GM12878 (cell line): ENCODE results near the gene GALC.

ENCODE experiments used
- E2F8 ChIP-seq: fragments of 450-650 bp; IDR thresholded peaks from 2 replicates; pipeline ENCODE4 v1.6.1; 2018; ENCODE audit warnings: mild to moderate bottlenecking, low read depth, moderate library complexity; ENCODE audit not compliant: partially characterized antibody
- HDAC2 ChIP-seq: fragments of 200-600 bp; sonication (generic); IDR thresholded peaks from 2 replicates; pipeline ENCODE4 v1.6.1; 2017
- HDAC6 ChIP-seq: fragments of 200-600 bp; sonication (generic); IDR thresholded peaks from one replicate; pipeline ENCODE4 v1.8.0; 2017; ENCODE audit warnings: antibody characterized with exemption; ENCODE audit not compliant: unreplicated experiment
- NR2C2 ChIP-seq: IDR thresholded peaks from 2 replicates; pipeline ENCODE4 v1.6.1; 2011; ENCODE audit warnings: borderline replicate concordance, low read depth; ENCODE audit not compliant: control insufficient read depth, insufficient read length
- NRF1 ChIP-seq: conservative IDR thresholded peaks from 2 replicates; pipeline ENCODE4 v1.6.1; 2011; ENCODE audit warnings: mild to moderate bottlenecking, low read depth, low read length, improper control_type of control experiment
- TF ChIP-seq, protein P1 (sequence below), 3 experiments: IDR thresholded peaks in 2 of 3; conservative IDR thresholded peaks in 1 of 3; 2 replicates each; pipeline ENCODE4 v1.5.1; 2011; ENCODE audit warnings: low read depth in 3 of 3, low read length in 3 of 3, mild to moderate bottlenecking in 3 of 3, control low read depth in 2 of 3, moderate library complexity in 2 of 3, inconsistent platforms in 1 of 3, mixed read lengths in 1 of 3; ENCODE audit not compliant: control insufficient read depth in 2 of 3, insufficient read depth in 1 of 3; ENCODE audit errors: extremely low read depth in 1 of 3

DNA sequence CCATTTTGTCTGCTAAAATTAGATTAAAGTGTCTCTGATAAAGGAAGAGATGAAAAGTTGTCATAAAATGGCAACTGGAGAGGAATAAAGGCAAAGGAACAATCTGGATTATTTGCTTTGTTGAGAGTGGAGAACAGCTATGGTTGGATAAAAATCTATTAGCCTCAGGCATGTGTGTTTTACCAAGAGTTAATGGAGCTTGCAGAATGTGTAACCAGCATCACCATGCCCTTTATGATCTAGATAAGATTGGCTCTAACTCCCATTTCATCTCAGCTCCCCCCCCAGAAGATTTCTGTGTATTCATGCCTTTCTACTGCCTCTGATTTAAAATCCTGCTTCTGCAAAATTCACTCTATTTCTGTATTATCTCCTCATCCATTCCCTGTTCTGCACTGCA, 93.8 kb downstream of the GALC start:
- TF ChIP-seq, protein P1, sequence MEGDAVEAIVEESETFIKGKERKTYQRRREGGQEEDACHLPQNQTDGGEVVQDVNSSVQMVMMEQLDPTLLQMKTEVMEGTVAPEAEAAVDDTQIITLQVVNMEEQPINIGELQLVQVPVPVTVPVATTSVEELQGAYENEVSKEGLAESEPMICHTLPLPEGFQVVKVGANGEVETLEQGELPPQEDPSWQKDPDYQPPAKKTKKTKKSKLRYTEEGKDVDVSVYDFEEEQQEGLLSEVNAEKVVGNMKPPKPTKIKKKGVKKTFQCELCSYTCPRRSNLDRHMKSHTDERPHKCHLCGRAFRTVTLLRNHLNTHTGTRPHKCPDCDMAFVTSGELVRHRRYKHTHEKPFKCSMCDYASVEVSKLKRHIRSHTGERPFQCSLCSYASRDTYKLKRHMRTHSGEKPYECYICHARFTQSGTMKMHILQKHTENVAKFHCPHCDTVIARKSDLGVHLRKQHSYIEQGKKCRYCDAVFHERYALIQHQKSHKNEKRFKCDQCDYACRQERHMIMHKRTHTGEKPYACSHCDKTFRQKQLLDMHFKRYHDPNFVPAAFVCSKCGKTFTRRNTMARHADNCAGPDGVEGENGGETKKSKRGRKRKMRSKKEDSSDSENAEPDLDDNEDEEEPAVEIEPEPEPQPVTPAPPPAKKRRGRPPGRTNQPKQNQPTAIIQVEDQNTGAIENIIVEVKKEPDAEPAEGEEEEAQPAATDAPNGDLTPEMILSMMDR (IDR thresholded peaks at IDR 0.05 in 2 of 3, conservative IDR thresholded peaks at IDR 0.05 in 1 of 3; ENCODE audit: control insufficient read depth in 2 of 3, extremely low read depth in 1 of 3, insufficient read depth in 1 of 3, low read depth in 3 of 3, low read length in 3 of 3): no peak
- no peak for TF ChIP-seq NR2C2
- no peak for TF ChIP-seq HDAC6
- TF ChIP-seq E2F8: no peak
- TF ChIP-seq HDAC2: no peak
- no peak for TF ChIP-seq NRF1
